ENCODE results near the gene ABCB11. TPM values are rescaled to one million over a fixed set of nuclear protein-coding genes. Genes with fewer than 3 reads are reported as not detected.

ABCB11 gene
- total and polyA plus RNA-seq, 2 donors (not counting 3 experiments of a cell fraction or from before 2014, with no cell fraction given), result 0.22 to 0.44 TPM

DNA sequence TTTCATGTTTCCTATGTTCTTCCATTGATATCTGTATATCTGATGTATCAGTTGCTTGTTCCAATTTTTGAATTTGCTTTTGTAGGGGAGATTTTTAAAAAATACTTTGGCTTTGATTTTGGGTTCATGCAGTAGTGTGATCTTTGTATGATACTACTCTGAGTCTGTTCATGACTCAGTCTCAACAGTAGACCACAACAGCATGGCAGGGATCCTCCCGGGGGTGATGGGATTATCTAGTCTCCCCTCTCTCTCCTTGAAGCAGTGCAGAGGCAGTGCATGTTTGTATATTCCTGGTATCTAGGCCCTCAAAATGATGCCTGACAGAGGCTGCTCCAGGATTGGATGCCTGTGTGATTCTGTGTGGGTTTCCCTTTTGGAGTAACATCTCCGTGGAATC lies 74.7 kb downstream of the ABCB11 start:
- CTCF ChIA-PET, result no interaction called here
- BruUV-seq (replicated peaks), result no TSS peak
- dilution Hi-C loops (cut with MboI; ENCODE audit: extremely low pct_ligation_motif_present, low sequenced_read_pairs), result no loop called here

More for the DNA sequence above, 74.7 kb downstream of the ABCB11 start:
- Histone ChIP-seq H2AFZ (ENCODE audit: low read depth, low read length) (no peak overlapping the region), H4K20me1 (replicated peaks; ENCODE audit: control insufficient read depth, extremely low read depth, insufficient read depth, low read length) (no peaks in the 10 kb centered on the region), H3K4me2 (ENCODE audit: insufficient read depth, low read length) (no peak overlapping the region), H3K27me3 (ENCODE audit: control insufficient read depth in 2 of 2, insufficient read depth in 2 of 2, low read length in 2 of 2) (no peaks in the 10 kb centered on the region), H3K9me1 (replicated peaks; ENCODE audit: control insufficient read depth, extremely low read depth, insufficient read depth, low read length) (no peaks in the 10 kb centered on the region), H3K27ac (ENCODE audit: insufficient read depth, low read depth, low read length) (no peak overlapping the region), H3K36me3 (ENCODE audit: control insufficient read depth in 2 of 2, extremely low read depth in 1 of 2, insufficient read depth in 2 of 2, low read length in 2 of 2) (no peaks in the 10 kb centered on the region), H3K79me2 (ENCODE audit: control insufficient read depth, insufficient read depth, low read length) (no peaks in the 10 kb centered on the region), H3K9ac (replicated peaks; ENCODE audit: extremely low read depth, insufficient read depth, low read length) (no peak overlapping the region), H3K4me1 (ENCODE audit: control insufficient read depth, extremely low read depth, insufficient read depth, low read length) (no peaks in the 10 kb centered on the region), H3K9me3 (replicated peaks; ENCODE audit: control insufficient read depth, insufficient read depth, low read length) (peaks cover 3% of the 10 kb centered on the region), H3K4me3 (replicated peaks in 1 of 3; ENCODE audit: insufficient read depth in 1 of 3, low read depth in 1 of 3, low read length in 3 of 3) (no peak overlapping the region)
- POLR2A ChIA-PET, result no interaction called here
- FAIRE-seq (no peak), DNase-seq (ENCODE audit: low read depth, low spot score) (no peak)
- intact Hi-C loops (cut with micrococcal nuclease), result no loop called here
- TF ChIP-seq MYC (IDR thresholded peaks at IDR 0.05; ENCODE audit: low read depth, low read length), result no peak
- no peak for TF ChIP-seq EZH2 (IDR thresholded peaks at IDR 0.05; ENCODE audit: borderline replicate concordance, low read depth, low read length, severe bottlenecking)
- no peak for TF ChIP-seq JUN (IDR thresholded peaks at IDR 0.05; ENCODE audit: borderline replicate concordance, insufficient read depth, insufficient read length, low read depth)
- no peak for TF ChIP-seq POLR2A (IDR thresholded peaks at IDR 0.05; ENCODE audit: low read depth, low read length)
- TF ChIP-seq POLR2AphosphoS5 (IDR thresholded peaks at IDR 0.05; ENCODE audit: insufficient read depth, low read depth, low read length), result no peak
- no peak for TF ChIP-seq FOS (IDR thresholded peaks at IDR 0.05; ENCODE audit: borderline replicate concordance, insufficient read depth, low read length)
- no peak for TF ChIP-seq GATA2 (IDR thresholded peaks at IDR 0.05; ENCODE audit: insufficient read depth, insufficient read length, low read depth, low read length)
- TF ChIP-seq, protein P1, sequence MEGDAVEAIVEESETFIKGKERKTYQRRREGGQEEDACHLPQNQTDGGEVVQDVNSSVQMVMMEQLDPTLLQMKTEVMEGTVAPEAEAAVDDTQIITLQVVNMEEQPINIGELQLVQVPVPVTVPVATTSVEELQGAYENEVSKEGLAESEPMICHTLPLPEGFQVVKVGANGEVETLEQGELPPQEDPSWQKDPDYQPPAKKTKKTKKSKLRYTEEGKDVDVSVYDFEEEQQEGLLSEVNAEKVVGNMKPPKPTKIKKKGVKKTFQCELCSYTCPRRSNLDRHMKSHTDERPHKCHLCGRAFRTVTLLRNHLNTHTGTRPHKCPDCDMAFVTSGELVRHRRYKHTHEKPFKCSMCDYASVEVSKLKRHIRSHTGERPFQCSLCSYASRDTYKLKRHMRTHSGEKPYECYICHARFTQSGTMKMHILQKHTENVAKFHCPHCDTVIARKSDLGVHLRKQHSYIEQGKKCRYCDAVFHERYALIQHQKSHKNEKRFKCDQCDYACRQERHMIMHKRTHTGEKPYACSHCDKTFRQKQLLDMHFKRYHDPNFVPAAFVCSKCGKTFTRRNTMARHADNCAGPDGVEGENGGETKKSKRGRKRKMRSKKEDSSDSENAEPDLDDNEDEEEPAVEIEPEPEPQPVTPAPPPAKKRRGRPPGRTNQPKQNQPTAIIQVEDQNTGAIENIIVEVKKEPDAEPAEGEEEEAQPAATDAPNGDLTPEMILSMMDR (IDR thresholded peaks at IDR 0.05; ENCODE audit: extremely low read depth in 1 of 2, insufficient read depth in 1 of 2, low read depth in 1 of 2, low read length in 2 of 2), result no peak
- TF ChIP-seq, protein P2, sequence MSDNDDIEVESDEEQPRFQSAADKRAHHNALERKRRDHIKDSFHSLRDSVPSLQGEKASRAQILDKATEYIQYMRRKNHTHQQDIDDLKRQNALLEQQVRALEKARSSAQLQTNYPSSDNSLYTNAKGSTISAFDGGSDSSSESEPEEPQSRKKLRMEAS (IDR thresholded peaks at IDR 0.05; ENCODE audit: insufficient read depth, insufficient read length), result no peak

Data from endothelial cell of umbilical vein (primary cell).